ENCODE results near the gene IFT81.
"Not testable (repeated sequence)": the region's sequence is repeated elsewhere in the genome, so short reads cannot be mapped to it uniquely, and the experiment has no call there.

Gene IFT81

GRCh38 chr12:110246636-110247339 lies 122.6 kb downstream of the IFT81 start:
- Mint-ChIP-seq H3K4me1 (peaks cover 5% of the 10 kb centered on the region), H3K9me3 (no peaks in the 10 kb centered on the region), H3K36me3 (no peaks in the 10 kb centered on the region), H3K4me3 (no peak overlapping the region), H3K27me3 (peaks cover 3% of the 10 kb centered on the region), H3K27ac (peak overlapping the region; percentile 8)
- DNase-seq (ENCODE audit: low spot score in 2 of 2) = no peak
- ATAC-seq (ENCODE audit: low read depth) = no peak

GRCh38 chr12:110247340-110248095 lies 123.4 kb downstream of the IFT81 start:
- H3K9me3 Mint-ChIP-seq = no peaks in the 10 kb centered on the region
- peaks cover 3% of the 10 kb centered on the region for H3K27me3 Mint-ChIP-seq
- ATAC-seq (ENCODE audit: low read depth) (no peak), DNase-seq (ENCODE audit: low spot score in 2 of 2) (no peak)
- H3K27ac Mint-ChIP-seq = no peak overlapping the region
- H3K4me1 Mint-ChIP-seq = peaks cover 5% of the 10 kb centered on the region
- H3K36me3 Mint-ChIP-seq = no peaks in the 10 kb centered on the region
- no peak overlapping the region for H3K4me3 Mint-ChIP-seq

GRCh38 chr12:110248096-110248447 lies 123.9 kb downstream of the IFT81 start:
- H3K4me3 Mint-ChIP-seq = no peak overlapping the region
- H3K36me3 Mint-ChIP-seq = no peaks in the 10 kb centered on the region
- DNase-seq (ENCODE audit: low spot score in 2 of 2) (no peak), ATAC-seq (ENCODE audit: low read depth) (no peak)
- H3K27ac Mint-ChIP-seq = no peak overlapping the region
- H3K27me3 Mint-ChIP-seq = peaks cover 2% of the 10 kb centered on the region
- H3K9me3 Mint-ChIP-seq = no peaks in the 10 kb centered on the region
- H3K4me1 Mint-ChIP-seq = peaks cover 5% of the 10 kb centered on the region

GRCh38 chr12:110249105-110249504 lies 124.9 kb downstream of the IFT81 start:
- no peak overlapping the region for H3K27ac Mint-ChIP-seq
- ATAC-seq (ENCODE audit: low read depth) = no peak
- peaks cover 5% of the 10 kb centered on the region for H3K4me1 Mint-ChIP-seq
- no peaks in the 10 kb centered on the region for H3K9me3 Mint-ChIP-seq
- no peak overlapping the region for H3K4me3 Mint-ChIP-seq
- H3K36me3 Mint-ChIP-seq = no peaks in the 10 kb centered on the region
- H3K27me3 Mint-ChIP-seq = no peaks in the 10 kb centered on the region
- DNase-seq (ENCODE audit: low spot score in 2 of 2) = no peak

GRCh38 chr12:110249716-110250225 lies 125.6 kb downstream of the IFT81 start:
- peaks cover 5% of the 10 kb centered on the region for H3K4me1 Mint-ChIP-seq
- H3K27me3 Mint-ChIP-seq = no peaks in the 10 kb centered on the region
- DNase-seq (ENCODE audit: low spot score in 2 of 2) (no peak), ATAC-seq (ENCODE audit: low read depth) (no peak)
- no peaks in the 10 kb centered on the region for H3K9me3 Mint-ChIP-seq
- no peaks in the 10 kb centered on the region for H3K36me3 Mint-ChIP-seq
- H3K4me3 Mint-ChIP-seq = no peak overlapping the region
- H3K27ac Mint-ChIP-seq = no peak overlapping the region

- Mint-ChIP-seq H3K27me3 (peaks cover 2% of the 10 kb centered on the region), H3K9me3 (no peaks in the 10 kb centered on the region), H3K27ac (no peak overlapping the region), H3K4me3 (no peak overlapping the region), H3K36me3 (peaks cover 2% of the 10 kb centered on the region), H3K4me1 (no peaks in the 10 kb centered on the region)
- ATAC-seq (ENCODE audit: low read depth) (no peak), DNase-seq (ENCODE audit: low spot score in 2 of 2) (no peak)
Observed at GRCh38 chr12:110251381-110251780, 127.2 kb downstream of the IFT81 start.

GRCh38 chr12:110252716-110253115 lies 128.6 kb downstream of the IFT81 start:
- ATAC-seq (ENCODE audit: low read depth) = no peak
- no peaks in the 10 kb centered on the region for H3K9me3 Mint-ChIP-seq
- H3K36me3 Mint-ChIP-seq = peaks cover 2% of the 10 kb centered on the region
- peaks cover 2% of the 10 kb centered on the region for H3K27me3 Mint-ChIP-seq
- no peak overlapping the region for H3K27ac Mint-ChIP-seq
- no peak for DNase-seq (ENCODE audit: low spot score in 2 of 2)
- no peaks in the 10 kb centered on the region for H3K4me1 Mint-ChIP-seq
- H3K4me3 Mint-ChIP-seq = no peak overlapping the region

GRCh38 chr12:110253176-110253575 lies 129.0 kb downstream of the IFT81 start:
- peaks cover 2% of the 10 kb centered on the region for H3K36me3 Mint-ChIP-seq
- H3K9me3 Mint-ChIP-seq = no peaks in the 10 kb centered on the region
- no peaks in the 10 kb centered on the region for H3K4me1 Mint-ChIP-seq
- DNase-seq (ENCODE audit: low spot score in 2 of 2) (no peak), ATAC-seq (ENCODE audit: low read depth) (no peak)
- H3K27ac Mint-ChIP-seq = no peak overlapping the region
- no peak overlapping the region for H3K4me3 Mint-ChIP-seq
- peaks cover 2% of the 10 kb centered on the region for H3K27me3 Mint-ChIP-seq

- ATAC-seq (ENCODE audit: low read depth) (no peak), DNase-seq (ENCODE audit: low spot score in 2 of 2) (no peak)
- Mint-ChIP-seq H3K27me3 (peaks cover 2% of the 10 kb centered on the region), H3K36me3 (peaks cover 2% of the 10 kb centered on the region), H3K9me3 (no peaks in the 10 kb centered on the region), H3K4me1 (no peaks in the 10 kb centered on the region), H3K27ac (no peak overlapping the region), H3K4me3 (no peak overlapping the region)
Observed at GRCh38 chr12:110254971-110255540, 130.9 kb downstream of the IFT81 start.

- not testable (repeated sequence) for ATAC-seq (ENCODE audit: low read depth); H3K36me3 Mint-ChIP-seq; H3K27me3 Mint-ChIP-seq; H3K27ac Mint-ChIP-seq; H3K9me3 Mint-ChIP-seq; H3K4me1 Mint-ChIP-seq; DNase-seq (ENCODE audit: low spot score in 2 of 2); H3K4me3 Mint-ChIP-seq
Observed at GRCh38 chr12:110255890-110256456, 131.8 kb downstream of the IFT81 start.

GRCh38 chr12:110256780-110257431 lies 132.7 kb downstream of the IFT81 start:
- H3K27ac Mint-ChIP-seq = no peak overlapping the region
- peaks cover 2% of the 10 kb centered on the region for H3K36me3 Mint-ChIP-seq
- H3K4me1 Mint-ChIP-seq = no peaks in the 10 kb centered on the region
- peaks cover 2% of the 10 kb centered on the region for H3K27me3 Mint-ChIP-seq
- ATAC-seq (ENCODE audit: low read depth) = no peak
- H3K9me3 Mint-ChIP-seq = no peaks in the 10 kb centered on the region
- no peak for DNase-seq (ENCODE audit: low spot score in 2 of 2)
- no peak overlapping the region for H3K4me3 Mint-ChIP-seq

- H3K36me3 Mint-ChIP-seq = peaks cover 2% of the 10 kb centered on the region
- no peak overlapping the region for H3K4me3 Mint-ChIP-seq
- DNase-seq (ENCODE audit: low spot score in 2 of 2) (no peak), ATAC-seq (ENCODE audit: low read depth) (no peak)
- peaks cover 2% of the 10 kb centered on the region for H3K27me3 Mint-ChIP-seq
- no peaks in the 10 kb centered on the region for H3K4me1 Mint-ChIP-seq
- H3K27ac Mint-ChIP-seq = no peak overlapping the region
- no peaks in the 10 kb centered on the region for H3K9me3 Mint-ChIP-seq
Observed at GRCh38 chr12:110258466-110258865, 134.3 kb downstream of the IFT81 start.

GRCh38 chr12:110262442-110263388 lies 138.6 kb downstream of the IFT81 start:
- no peaks in the 10 kb centered on the region for H3K27me3 Mint-ChIP-seq
- no peak for ATAC-seq (ENCODE audit: low read depth)
- no peaks in the 10 kb centered on the region for H3K4me1 Mint-ChIP-seq
- H3K27ac Mint-ChIP-seq = no peak overlapping the region
- no peaks in the 10 kb centered on the region for H3K36me3 Mint-ChIP-seq
- H3K4me3 Mint-ChIP-seq = no peak overlapping the region
- DNase-seq (ENCODE audit: low spot score in 2 of 2) = no peak
- H3K9me3 Mint-ChIP-seq = no peaks in the 10 kb centered on the region
